DMS79 (cell line): Measurements from ENCODE around the gene ALDH1L2.
A peak's percentile ranks its signal among the peaks of the same experiment; 100 is the strongest.
"Not testable (repeated sequence)": the region's sequence is repeated elsewhere in the genome, so short reads cannot be mapped to it uniquely, and the experiment has no call there.

ENCODE experiments used
- DNase-seq: peaks from one replicate; lab custom pipeline; 2025; lab: John Stamatoyannopoulos, UW

Gene ALDH1L2

GRCh38 chr12:105084251-105085250 lies at the start of gene ALDH1L2:
Gene ALDH1L2, minus strand, starts transcription at chr12:105084458. Its CDS starts 22 bp downstream, at chr12:105084436.
- no peak for DNase-seq

GRCh38 chr12:105120551-105120950 lies 36.3 kb upstream of the ALDH1L2 start:
- DNase-seq: no peak

- no peak for DNase-seq
These were observed 32.7 kb upstream of the ALDH1L2 start for GRCh38 chr12:105116969-105117368.

GRCh38 chr12:105113094-105113493 lies 28.8 kb upstream of the ALDH1L2 start:
- DNase-seq: no peak

- no peak for DNase-seq
These were observed 26.6 kb upstream of the ALDH1L2 start for GRCh38 chr12:105110851-105111250.

GRCh38 chr12:105109465-105110212 lies 25.4 kb upstream of the ALDH1L2 start:
- DNase-seq: no peak

GRCh38 chr12:105107494-105108371 lies 23.5 kb upstream of the ALDH1L2 start, which contains the start of gene WASHC4:
Gene WASHC4, plus strand, starts transcription at chr12:105107731. Its CDS starts 70 bp downstream, at chr12:105107801.
- peak; percentile 79 for DNase-seq

- peak; percentile 44 for DNase-seq
These were observed 22.9 kb upstream of the ALDH1L2 start for GRCh38 chr12:105107171-105107493.

GRCh38 chr12:105106621-105107020 lies 22.4 kb upstream of the ALDH1L2 start:
- DNase-seq: no peak

GRCh38 chr12:105104762-105105161 lies 20.5 kb upstream of the ALDH1L2 start:
- DNase-seq: no peak

GRCh38 chr12:105102673-105103072 lies 18.4 kb upstream of the ALDH1L2 start:
- no peak for DNase-seq

GRCh38 chr12:105100998-105101397 lies 16.7 kb upstream of the ALDH1L2 start:
- no peak for DNase-seq

- no peak for DNase-seq
These were observed 16.1 kb upstream of the ALDH1L2 start for GRCh38 chr12:105100207-105100985.

GRCh38 chr12:105099356-105099755 lies 15.1 kb upstream of the ALDH1L2 start:
- no peak for DNase-seq

- not testable (repeated sequence) for DNase-seq
These were observed 11.1 kb upstream of the ALDH1L2 start for GRCh38 chr12:105095338-105095737.

- no peak for DNase-seq
These were observed 8.1 kb upstream of the ALDH1L2 start for GRCh38 chr12:105092336-105092735.

GRCh38 chr12:105091476-105092206 lies 7.4 kb upstream of the ALDH1L2 start:
- DNase-seq: no peak

- no peak for DNase-seq
These were observed 6.1 kb upstream of the ALDH1L2 start for GRCh38 chr12:105090361-105090760.

GRCh38 chr12:105089817-105090216 lies 5.6 kb upstream of the ALDH1L2 start:
- no peak for DNase-seq

- no peak for DNase-seq
These were observed 1.2 kb upstream of the ALDH1L2 start for GRCh38 chr12:105085501-105085900.
